ENCODE measurements around the gene SLC25A18. TPM values are rescaled to one million over a fixed set of nuclear protein-coding genes. Genes with fewer than 3 reads are reported as not detected.

Gene SLC25A18
- total and polyA plus RNA-seq, 2 of the 8 experiments (the other 6 are each of a cell fraction or from before 2014, with no cell fraction given), result 2.8 to 2.9 TPM

- Histone ChIP-seq H3K4me2 (ENCODE audit: insufficient read depth in 1 of 2, low read depth in 2 of 2, low read length in 2 of 2) (peak overlapping the region; percentile 73 to 82; a peak in 2 of 4 replicates), H3K27me3 (replicated peaks in 1 of 4; ENCODE audit: control insufficient read depth in 3 of 4, extremely low read depth in 1 of 4, insufficient read depth in 3 of 4, low read length in 3 of 4) (no peaks in the 10 kb centered on the region), H2BK15ac (ENCODE audit: low read length) (no peak overlapping the region), H3K27ac (ENCODE audit: low read depth, low read length) (no peak overlapping the region), H3K4me3 (ENCODE audit: extremely low read depth in 1 of 4, insufficient read depth in 2 of 4, low read depth in 3 of 4, low read length in 4 of 4) (peak overlapping the region in 1 of 4 experiments; percentile 88; a peak in 5 of 8 replicates), H3K23me2 (ENCODE audit: low read depth, low read length) (peaks cover 4% of the 10 kb centered on the region; the same call in 1 of the 2 replicates), H3K14ac (ENCODE audit: insufficient read length) (no peak overlapping the region), H4K91ac (replicated peaks; ENCODE audit: insufficient read length, low read length) (no peak overlapping the region), H3K18ac (ENCODE audit: extremely low read depth, low read length) (no peak overlapping the region), H2BK5ac (ENCODE audit: low read depth, low read length) (no peak overlapping the region), H4K8ac (ENCODE audit: extremely low read depth, insufficient read depth, low read length) (no peak overlapping the region), H4K20me1 (replicated peaks in 1 of 2; ENCODE audit: control insufficient read depth in 1 of 2, insufficient read depth in 2 of 2, low read length in 2 of 2) (no peaks in the 10 kb centered on the region), H4K5ac (ENCODE audit: insufficient read length, low read depth, low read length) (no peak overlapping the region), H3K9ac (replicated peaks in 1 of 4; ENCODE audit: extremely low read depth in 1 of 4, low read depth in 3 of 4, low read length in 3 of 4) (no peak overlapping the region), H3K4me1 (replicated peaks in 1 of 4; ENCODE audit: control insufficient read depth in 3 of 4, insufficient read depth in 4 of 4, low read length in 3 of 4) (no peaks in the 10 kb centered on the region), H2BK120ac (replicated peaks; ENCODE audit: low read depth, low read length) (no peak overlapping the region), H2AFZ (ENCODE audit: low read length) (no peak overlapping the region), H2BK20ac (ENCODE audit: low read length) (no peak overlapping the region), H3K36me3 (ENCODE audit: control insufficient read depth in 2 of 4, insufficient read depth in 4 of 4, low read length in 3 of 4) (no peaks in the 10 kb centered on the region), H3K4ac (replicated peaks; ENCODE audit: insufficient read length, low read depth, low read length) (no peak overlapping the region), H3K79me2 (ENCODE audit: control insufficient read depth in 1 of 2, insufficient read depth in 2 of 2, low read length in 2 of 2) (peaks cover 3 to 31% of the 10 kb centered on the region in 2 experiments; a peak in 3 of 4 replicates), H2AK5ac (ENCODE audit: low read depth, low read length) (no peak overlapping the region), H3K9me3 (ENCODE audit: insufficient read depth in 2 of 2, low read depth in 1 of 2, low read length in 1 of 2) (no peaks in the 10 kb centered on the region), H3K79me1 (ENCODE audit: low read depth, low read length) (peaks cover 2% of the 10 kb centered on the region; the same call in 1 of the 2 replicates), H2BK12ac (ENCODE audit: low read depth, low read length) (0 out of 2 replicates have a peak overlapping the region, but pooled peaks have one; percentile 39), H3K23ac (ENCODE audit: insufficient read length) (no peak overlapping the region), H3K56ac (replicated peaks; ENCODE audit: insufficient read length, low read depth, low read length) (no peak overlapping the region)
- DNase-seq (ENCODE audit: low read depth in 1 of 2, low spot score in 2 of 2) (no peak), FAIRE-seq (no peak)
- WGBS, 2 experiments (ENCODE audit: extremely low coverage in 1 of 2, insufficient coverage in 1 of 2, insufficient read length in 1 of 2, insufficient replicate concordance in 2 of 2, low coverage in 1 of 2, low lambda C conversion rate in 2 of 2, missing lambda C conversion rate in 1 of 2), result 93% methylated on average over 7 of the region's 7 CpGs; no CpG with 5 or more reads in 1 of the 2 experiments
- POLR2A ChIA-PET (ENCODE audit: partially characterized antibody), result interaction anchor here (0.8 to 0.9 kb wide), 3 partner anchors 9 to 92 kb away, joined by 3 to 8 read pairs (median 4); partner anchors contain the start of gene BCL2L13
- CTCF ChIA-PET (ENCODE audit: partially characterized antibody), result no interaction called here
- TF ChIP-seq SUZ12 (IDR thresholded peaks at IDR 0.05; ENCODE audit: low read length), result no peak
Observed at GRCh38 chr22:17629641-17630040, 66.3 kb downstream of the SLC25A18 start.
